OCI-LY7 (cell line): ENCODE measurements around the gene KDM8.

ENCODE experiments used
- CTCF ChIP-seq: fragments of 200-600 bp; sonication (generic); conservative IDR thresholded peaks from 2 replicates; pipeline ENCODE4 v1.5.1; 2014; ENCODE audit warnings: mild to moderate bottlenecking, antibody characterized with exemption, low read length, moderate library complexity, mixed read lengths
- EZH2phosphoT487 ChIP-seq: fragments of 200-600 bp; sonication (generic); IDR thresholded peaks from 2 replicates; pipeline ENCODE4 v1.6.1; 2018; ENCODE audit warnings: low read depth, borderline replicate concordance, mild to moderate bottlenecking, mixed run types, antibody characterized with exemption, low read length, moderate library complexity, mixed read lengths

- TF ChIP-seq CTCF = no peak
- no peak for TF ChIP-seq EZH2phosphoT487
These were observed 1.1 kb downstream of the KDM8 start for GRCh38 chr16:27204312-27204915.
